GM23338 (cell line): ENCODE data around the gene XPOT. TPM values are rescaled to one million over a fixed set of nuclear protein-coding genes. Genes with fewer than 3 reads are reported as not detected.

Source experiments
- ATAC-seq: fragments of 200-7000 bp; cut with Tn5 transposase; 3 replicates; pipeline ENCODE4 v1.9.1; 2020
- DNase-seq: peaks from one replicate; pipeline ENCODE4 v3.0.0-alpha.2; 2015; ENCODE audit warnings: low spot score
- H2AFZ ChIP-seq: fragments of 200-600 bp; sonication (generic); 2 replicates; pipeline ENCODE4 v1.8.0; 2016; ENCODE audit warnings: antibody characterized with exemption, mild to moderate bottlenecking, moderate library complexity
- H3F3A ChIP-seq: fragments of 200-600 bp; sonication (generic); replicated peaks from 2 replicates; pipeline ENCODE4 v1.8.0; 2017; ENCODE audit warnings: antibody characterized with exemption, mixed run types, low read depth
- H3K27ac ChIP-seq: fragments of 200-600 bp; sonication (generic); 2 replicates; pipeline ENCODE4 v1.6.1; 2016; ENCODE audit warnings: low read depth
- H3K27me3 ChIP-seq: fragments of 200-600 bp; sonication (generic); 2 replicates; pipeline ENCODE4 v1.8.0; 2016; ENCODE audit warnings: mild to moderate bottlenecking, mixed run types, moderate library complexity; ENCODE audit not compliant: insufficient read depth
- H3K36me3 ChIP-seq: fragments of 200-600 bp; sonication (generic); 2 replicates; pipeline ENCODE4 v1.8.0; 2016; ENCODE audit warnings: mild to moderate bottlenecking; ENCODE audit not compliant: insufficient read depth
- H3K4me1 ChIP-seq: fragments of 200-600 bp; sonication (generic); 2 replicates; pipeline ENCODE4 v1.8.0; 2016; ENCODE audit warnings: mild to moderate bottlenecking, moderate library complexity; ENCODE audit not compliant: insufficient read depth
- H3K4me2 ChIP-seq: fragments of 200-600 bp; sonication (generic); 2 replicates; pipeline ENCODE4 v1.7.1; 2017; ENCODE audit warnings: mixed run types
- H3K4me3 ChIP-seq: fragments of 200-600 bp; sonication (generic); 2 replicates; pipeline ENCODE4 v1.6.1; 2016; ENCODE audit warnings: mixed run types
- H3K79me2 ChIP-seq: fragments of 200-600 bp; sonication (generic); replicated peaks from 2 replicates; pipeline ENCODE4 v1.8.0; 2017; ENCODE audit warnings: mild to moderate bottlenecking; ENCODE audit not compliant: insufficient read depth
- H3K9me2 ChIP-seq: fragments of 200-600 bp; sonication (generic); 2 replicates; pipeline ENCODE4 v1.8.0; 2017; ENCODE audit not compliant: insufficient read depth
- H4K20me1 ChIP-seq: fragments of 200-600 bp; sonication (generic); replicated peaks from 2 replicates; pipeline ENCODE4 v1.8.0; 2017; ENCODE audit warnings: mild to moderate bottlenecking; ENCODE audit not compliant: insufficient read depth
- H3K27ac Mint-ChIP-seq: 2 replicates; pipeline ENCODE4 v1.8.0; 2020; ENCODE audit warnings: inconsistent platforms, mild to moderate bottlenecking, moderate library complexity, mixed read lengths
- H3K27me3 Mint-ChIP-seq: 3 replicates; pipeline ENCODE4 v1.8.0; 2022; ENCODE audit warnings: low read depth, mild to moderate bottlenecking, moderate library complexity, mixed read lengths, inconsistent platforms; ENCODE audit not compliant: insufficient read depth, poor library complexity
- H3K36me3 Mint-ChIP-seq: 3 replicates; pipeline ENCODE4 v1.8.0; 2021; ENCODE audit warnings: low read depth, mild to moderate bottlenecking, inconsistent platforms, moderate library complexity, mixed read lengths
- H3K4me1 Mint-ChIP-seq: 3 replicates; pipeline ENCODE4 v1.8.0; 2020; ENCODE audit warnings: mild to moderate bottlenecking, inconsistent platforms, mixed read lengths
- H3K4me3 Mint-ChIP-seq: 3 replicates; pipeline ENCODE4 v1.8.0; 2021; ENCODE audit warnings: moderate library complexity, mild to moderate bottlenecking, inconsistent platforms, mixed read lengths
- H3K9me3 Mint-ChIP-seq: 3 replicates; pipeline ENCODE4 v1.8.0; 2020; ENCODE audit warnings: moderate library complexity, mild to moderate bottlenecking, inconsistent platforms, mixed read lengths
- CREB1 ChIP-seq: fragments of 250-450 bp; sonication (Bioruptor Pico); IDR thresholded peaks from 2 replicates; pipeline ENCODE4 v1.5.0; 2020; ENCODE audit warnings: low read depth, mild to moderate bottlenecking, moderate library complexity
- EZH2 ChIP-seq: fragments of 200-600 bp; sonication (generic); IDR thresholded peaks from one replicate; pipeline ENCODE4 v1.8.0; 2017; ENCODE audit warnings: antibody characterized with exemption, mild to moderate bottlenecking, low read depth; ENCODE audit not compliant: unreplicated experiment
- EZH2phosphoT487 ChIP-seq: fragments of 200-600 bp; sonication (generic); IDR thresholded peaks from one replicate; pipeline ENCODE4 v1.8.1; 2018; ENCODE audit warnings: antibody characterized with exemption; ENCODE audit not compliant: unreplicated experiment
- JUNB ChIP-seq: IDR thresholded peaks from one replicate; pipeline ENCODE4 v1.6.1; 2016; ENCODE audit warnings: antibody characterized with exemption; ENCODE audit not compliant: unreplicated experiment
- POLR2AphosphoS5 ChIP-seq: IDR thresholded peaks from 2 replicates; pipeline ENCODE4 v1.6.1; 2016; ENCODE audit warnings: antibody characterized with exemption, low read depth
- ZNF114 ChIP-seq: fragments of 250-450 bp; sonication (Bioruptor Pico); IDR thresholded peaks from 2 replicates; pipeline ENCODE4 v1.5.0; 2020; ENCODE audit warnings: mild to moderate bottlenecking, moderate library complexity
- ZNF331 ChIP-seq: fragments of 250-450 bp; sonication (Bioruptor Pico); IDR thresholded peaks from 2 replicates; pipeline ENCODE4 v1.5.0; 2020; ENCODE audit warnings: low read depth, mild to moderate bottlenecking, moderate library complexity
- polyA plus RNA-seq: library from polyadenylated mRNA; unstranded; fragments of >200 nt; fragmentation: Nextera tagmentation; extraction: Ambion mirVana; gene quantifications from 2 replicates; pipeline ENCODE4 v1.2.1, GENCODE V29; 2016
- total RNA-seq: library from RNA; depleted of rRNA; stranded (reverse); fragments of >200 nt; shearing (Covaris generic); gene quantifications from 2 replicates; pipeline ENCODE4 v1.2.3, GENCODE V29; 2014
- TF ChIP-seq, protein P1 (sequence below): IDR thresholded peaks from one replicate; pipeline ENCODE4 v1.6.1; 2018; ENCODE audit warnings: antibody characterized with exemption; ENCODE audit not compliant: unreplicated experiment
- TF ChIP-seq, protein P2 (sequence below), 2 experiments: fragments of 200-600 bp in 1 of 2; sonication (generic) in 1 of 2; conservative IDR thresholded peaks; 2 replicates each; pipeline versions ENCODE4 v1.5.1 to v1.6.1; 2016 to 2017; ENCODE audit warnings: antibody characterized with exemption in 2 of 2, low read depth in 2 of 2, mild to moderate bottlenecking in 2 of 2, moderate library complexity in 1 of 2
- TF ChIP-seq, protein P3 (sequence below): fragments of 250-450 bp; sonication (Bioruptor Pico); IDR thresholded peaks from 2 replicates; pipeline ENCODE4 v1.5.0; 2020; ENCODE audit warnings: mild to moderate bottlenecking, moderate library complexity

Gene XPOT
- total and polyA plus RNA-seq, 2 experiments from 2014 or later = 58.7 to 145 TPM

DNA sequence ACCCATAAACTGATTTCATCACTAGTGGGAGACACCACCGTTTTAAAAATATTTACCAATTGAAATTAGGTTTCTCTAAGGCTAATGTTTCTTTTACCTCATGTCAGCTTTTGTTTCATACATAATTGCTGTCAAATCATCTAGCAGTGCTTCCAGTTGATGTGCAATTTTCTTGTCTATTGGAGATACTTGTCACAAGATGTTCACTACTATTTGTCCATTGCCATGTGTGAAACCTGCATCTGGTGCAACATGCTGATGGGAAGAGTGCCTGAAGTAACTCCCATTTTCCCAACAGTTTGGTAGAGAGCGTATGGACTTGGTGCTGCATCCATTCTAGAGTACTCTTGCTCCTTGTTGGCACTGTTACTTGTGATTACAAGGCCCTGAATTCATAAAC, 9.7 kb downstream of the XPOT start:
- ATAC-seq = no peak
- no peaks in the 10 kb centered on the region for H3K4me1 Mint-ChIP-seq
- Histone ChIP-seq H4K20me1 (peaks cover 31% of the 10 kb centered on the region), H2AFZ (no peak overlapping the region), H3K4me1 (no peaks in the 10 kb centered on the region), H3K36me3 (peaks cover 84% of the 10 kb centered on the region), H3K27ac (no peak overlapping the region), H3K79me2 (peaks cover 55% of the 10 kb centered on the region), H3F3A (no peaks in the 10 kb centered on the region), H3K4me3 (no peak overlapping the region), H3K9me2 (no peaks in the 10 kb centered on the region), H3K4me2 (no peak overlapping the region), H3K27me3 (no peaks in the 10 kb centered on the region)
- no peaks in the 10 kb centered on the region for H3K27me3 Mint-ChIP-seq
- no peak overlapping the region for H3K4me3 Mint-ChIP-seq
- no peak overlapping the region for H3K27ac Mint-ChIP-seq
- no peak for DNase-seq
- H3K9me3 Mint-ChIP-seq = no peaks in the 10 kb centered on the region
- peaks cover 93% of the 10 kb centered on the region for H3K36me3 Mint-ChIP-seq
- no peak for TF ChIP-seq JUNB
- TF ChIP-seq, protein P1, sequence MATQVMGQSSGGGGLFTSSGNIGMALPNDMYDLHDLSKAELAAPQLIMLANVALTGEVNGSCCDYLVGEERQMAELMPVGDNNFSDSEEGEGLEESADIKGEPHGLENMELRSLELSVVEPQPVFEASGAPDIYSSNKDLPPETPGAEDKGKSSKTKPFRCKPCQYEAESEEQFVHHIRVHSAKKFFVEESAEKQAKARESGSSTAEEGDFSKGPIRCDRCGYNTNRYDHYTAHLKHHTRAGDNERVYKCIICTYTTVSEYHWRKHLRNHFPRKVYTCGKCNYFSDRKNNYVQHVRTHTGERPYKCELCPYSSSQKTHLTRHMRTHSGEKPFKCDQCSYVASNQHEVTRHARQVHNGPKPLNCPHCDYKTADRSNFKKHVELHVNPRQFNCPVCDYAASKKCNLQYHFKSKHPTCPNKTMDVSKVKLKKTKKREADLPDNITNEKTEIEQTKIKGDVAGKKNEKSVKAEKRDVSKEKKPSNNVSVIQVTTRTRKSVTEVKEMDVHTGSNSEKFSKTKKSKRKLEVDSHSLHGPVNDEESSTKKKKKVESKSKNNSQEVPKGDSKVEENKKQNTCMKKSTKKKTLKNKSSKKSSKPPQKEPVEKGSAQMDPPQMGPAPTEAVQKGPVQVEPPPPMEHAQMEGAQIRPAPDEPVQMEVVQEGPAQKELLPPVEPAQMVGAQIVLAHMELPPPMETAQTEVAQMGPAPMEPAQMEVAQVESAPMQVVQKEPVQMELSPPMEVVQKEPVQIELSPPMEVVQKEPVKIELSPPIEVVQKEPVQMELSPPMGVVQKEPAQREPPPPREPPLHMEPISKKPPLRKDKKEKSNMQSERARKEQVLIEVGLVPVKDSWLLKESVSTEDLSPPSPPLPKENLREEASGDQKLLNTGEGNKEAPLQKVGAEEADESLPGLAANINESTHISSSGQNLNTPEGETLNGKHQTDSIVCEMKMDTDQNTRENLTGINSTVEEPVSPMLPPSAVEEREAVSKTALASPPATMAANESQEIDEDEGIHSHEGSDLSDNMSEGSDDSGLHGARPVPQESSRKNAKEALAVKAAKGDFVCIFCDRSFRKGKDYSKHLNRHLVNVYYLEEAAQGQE = no peak
- TF ChIP-seq ZNF331 (CRISPR knock-in tag) = no peak
- TF ChIP-seq, protein P2, sequence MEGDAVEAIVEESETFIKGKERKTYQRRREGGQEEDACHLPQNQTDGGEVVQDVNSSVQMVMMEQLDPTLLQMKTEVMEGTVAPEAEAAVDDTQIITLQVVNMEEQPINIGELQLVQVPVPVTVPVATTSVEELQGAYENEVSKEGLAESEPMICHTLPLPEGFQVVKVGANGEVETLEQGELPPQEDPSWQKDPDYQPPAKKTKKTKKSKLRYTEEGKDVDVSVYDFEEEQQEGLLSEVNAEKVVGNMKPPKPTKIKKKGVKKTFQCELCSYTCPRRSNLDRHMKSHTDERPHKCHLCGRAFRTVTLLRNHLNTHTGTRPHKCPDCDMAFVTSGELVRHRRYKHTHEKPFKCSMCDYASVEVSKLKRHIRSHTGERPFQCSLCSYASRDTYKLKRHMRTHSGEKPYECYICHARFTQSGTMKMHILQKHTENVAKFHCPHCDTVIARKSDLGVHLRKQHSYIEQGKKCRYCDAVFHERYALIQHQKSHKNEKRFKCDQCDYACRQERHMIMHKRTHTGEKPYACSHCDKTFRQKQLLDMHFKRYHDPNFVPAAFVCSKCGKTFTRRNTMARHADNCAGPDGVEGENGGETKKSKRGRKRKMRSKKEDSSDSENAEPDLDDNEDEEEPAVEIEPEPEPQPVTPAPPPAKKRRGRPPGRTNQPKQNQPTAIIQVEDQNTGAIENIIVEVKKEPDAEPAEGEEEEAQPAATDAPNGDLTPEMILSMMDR (conservative IDR thresholded peaks at IDR 0.05; ENCODE audit: low read depth in 2 of 2) = no peak
- TF ChIP-seq CREB1 (CRISPR knock-in tag) = no peak
- TF ChIP-seq ZNF114 (CRISPR knock-in tag) = no peak
- TF ChIP-seq POLR2AphosphoS5 = no peak
- no peak for TF ChIP-seq EZH2phosphoT487
- TF ChIP-seq EZH2 = no peak

DNA sequence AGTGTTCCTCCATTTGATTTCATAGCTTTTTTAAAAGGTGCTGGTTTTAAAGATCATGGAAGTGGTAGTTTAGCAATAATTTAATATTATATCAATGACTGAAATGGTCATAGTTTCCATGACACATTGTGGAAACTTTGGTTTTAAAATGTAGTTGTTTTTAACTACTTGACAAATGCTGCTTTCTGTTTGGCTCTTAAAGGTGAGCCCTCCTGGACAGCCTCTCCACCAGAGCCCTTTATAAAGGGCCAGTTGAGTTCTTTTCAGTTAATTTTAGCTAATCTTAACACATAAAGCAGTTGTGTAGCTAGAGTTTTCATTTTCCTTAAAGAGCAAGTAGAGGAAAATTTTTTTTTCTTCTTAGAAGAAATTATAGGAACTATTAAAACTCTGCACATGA, 14.0 kb downstream of the XPOT start:
- Mint-ChIP-seq H3K27ac (no peak overlapping the region), H3K4me3 (no peak overlapping the region), H3K36me3 (peaks cover 96% of the 10 kb centered on the region), H3K27me3 (no peaks in the 10 kb centered on the region), H3K9me3 (no peaks in the 10 kb centered on the region), H3K4me1 (no peaks in the 10 kb centered on the region)
- Histone ChIP-seq H3K27me3 (no peaks in the 10 kb centered on the region), H3K36me3 (peaks cover 98% of the 10 kb centered on the region), H3K9me2 (no peaks in the 10 kb centered on the region), H3K4me1 (no peaks in the 10 kb centered on the region), H3K4me2 (no peak overlapping the region), H2AFZ (no peak overlapping the region), H3K79me2 (peaks cover 18% of the 10 kb centered on the region; the same call in 1 of the 2 replicates), H4K20me1 (peaks cover 26% of the 10 kb centered on the region), H3K27ac (no peak overlapping the region), H3F3A (no peaks in the 10 kb centered on the region), H3K4me3 (no peak overlapping the region)
- DNase-seq (no peak), ATAC-seq (no peak)
- TF ChIP-seq, protein P3, sequence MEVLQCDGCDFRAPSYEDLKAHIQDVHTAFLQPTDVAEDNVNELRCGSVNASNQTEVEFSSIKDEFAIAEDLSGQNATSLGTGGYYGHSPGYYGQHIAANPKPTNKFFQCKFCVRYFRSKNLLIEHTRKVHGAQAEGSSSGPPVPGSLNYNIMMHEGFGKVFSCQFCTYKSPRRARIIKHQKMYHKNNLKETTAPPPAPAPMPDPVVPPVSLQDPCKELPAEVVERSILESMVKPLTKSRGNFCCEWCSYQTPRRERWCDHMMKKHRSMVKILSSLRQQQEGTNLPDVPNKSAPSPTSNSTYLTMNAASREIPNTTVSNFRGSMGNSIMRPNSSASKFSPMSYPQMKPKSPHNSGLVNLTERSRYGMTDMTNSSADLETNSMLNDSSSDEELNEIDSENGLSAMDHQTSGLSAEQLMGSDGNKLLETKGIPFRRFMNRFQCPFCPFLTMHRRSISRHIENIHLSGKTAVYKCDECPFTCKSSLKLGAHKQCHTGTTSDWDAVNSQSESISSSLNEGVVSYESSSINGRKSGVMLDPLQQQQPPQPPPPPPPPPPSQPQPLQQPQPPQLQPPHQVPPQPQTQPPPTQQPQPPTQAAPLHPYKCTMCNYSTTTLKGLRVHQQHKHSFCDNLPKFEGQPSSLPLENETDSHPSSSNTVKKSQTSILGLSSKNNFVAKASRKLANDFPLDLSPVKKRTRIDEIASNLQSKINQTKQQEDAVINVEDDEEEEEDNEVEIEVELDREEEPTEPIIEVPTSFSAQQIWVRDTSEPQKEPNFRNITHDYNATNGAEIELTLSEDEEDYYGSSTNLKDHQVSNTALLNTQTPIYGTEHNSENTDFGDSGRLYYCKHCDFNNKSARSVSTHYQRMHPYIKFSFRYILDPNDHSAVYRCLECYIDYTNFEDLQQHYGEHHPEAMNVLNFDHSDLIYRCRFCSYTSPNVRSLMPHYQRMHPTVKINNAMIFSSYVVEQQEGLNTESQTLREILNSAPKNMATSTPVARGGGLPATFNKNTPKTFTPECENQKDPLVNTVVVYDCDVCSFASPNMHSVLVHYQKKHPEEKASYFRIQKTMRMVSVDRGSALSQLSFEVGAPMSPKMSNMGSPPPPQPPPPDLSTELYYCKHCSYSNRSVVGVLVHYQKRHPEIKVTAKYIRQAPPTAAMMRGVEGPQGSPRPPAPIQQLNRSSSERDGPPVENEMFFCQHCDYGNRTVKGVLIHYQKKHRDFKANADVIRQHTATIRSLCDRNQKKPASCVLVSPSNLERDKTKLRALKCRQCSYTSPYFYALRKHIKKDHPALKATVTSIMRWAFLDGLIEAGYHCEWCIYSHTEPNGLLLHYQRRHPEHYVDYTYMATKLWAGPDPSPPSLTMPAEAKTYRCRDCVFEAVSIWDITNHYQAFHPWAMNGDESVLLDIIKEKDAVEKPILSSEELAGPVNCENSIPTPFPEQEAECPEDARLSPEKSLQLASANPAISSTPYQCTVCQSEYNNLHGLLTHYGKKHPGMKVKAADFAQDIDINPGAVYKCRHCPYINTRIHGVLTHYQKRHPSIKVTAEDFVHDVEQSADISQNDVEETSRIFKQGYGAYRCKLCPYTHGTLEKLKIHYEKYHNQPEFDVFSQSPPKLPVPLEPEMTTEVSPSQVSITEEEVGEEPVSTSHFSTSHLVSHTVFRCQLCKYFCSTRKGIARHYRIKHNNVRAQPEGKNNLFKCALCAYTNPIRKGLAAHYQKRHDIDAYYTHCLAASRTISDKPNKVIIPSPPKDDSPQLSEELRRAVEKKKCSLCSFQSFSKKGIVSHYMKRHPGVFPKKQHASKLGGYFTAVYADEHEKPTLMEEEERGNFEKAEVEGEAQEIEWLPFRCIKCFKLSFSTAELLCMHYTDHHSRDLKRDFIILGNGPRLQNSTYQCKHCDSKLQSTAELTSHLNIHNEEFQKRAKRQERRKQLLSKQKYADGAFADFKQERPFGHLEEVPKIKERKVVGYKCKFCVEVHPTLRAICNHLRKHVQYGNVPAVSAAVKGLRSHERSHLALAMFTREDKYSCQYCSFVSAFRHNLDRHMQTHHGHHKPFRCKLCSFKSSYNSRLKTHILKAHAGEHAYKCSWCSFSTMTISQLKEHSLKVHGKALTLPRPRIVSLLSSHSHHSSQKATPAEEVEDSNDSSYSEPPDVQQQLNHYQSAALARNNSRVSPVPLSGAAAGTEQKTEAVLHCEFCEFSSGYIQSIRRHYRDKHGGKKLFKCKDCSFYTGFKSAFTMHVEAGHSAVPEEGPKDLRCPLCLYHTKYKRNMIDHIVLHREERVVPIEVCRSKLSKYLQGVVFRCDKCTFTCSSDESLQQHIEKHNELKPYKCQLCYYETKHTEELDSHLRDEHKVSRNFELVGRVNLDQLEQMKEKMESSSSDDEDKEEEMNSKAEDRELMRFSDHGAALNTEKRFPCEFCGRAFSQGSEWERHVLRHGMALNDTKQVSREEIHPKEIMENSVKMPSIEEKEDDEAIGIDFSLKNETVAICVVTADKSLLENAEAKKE = no peak
